Measurements from ENCODE around the gene NUCB2.
A peak's percentile ranks its signal among the peaks of the same experiment; 100 is the strongest.
"Not testable (repeated sequence)": the region's sequence is repeated elsewhere in the genome, so short reads cannot be mapped to it uniquely, and the experiment has no call there.

Gene NUCB2

DNA sequence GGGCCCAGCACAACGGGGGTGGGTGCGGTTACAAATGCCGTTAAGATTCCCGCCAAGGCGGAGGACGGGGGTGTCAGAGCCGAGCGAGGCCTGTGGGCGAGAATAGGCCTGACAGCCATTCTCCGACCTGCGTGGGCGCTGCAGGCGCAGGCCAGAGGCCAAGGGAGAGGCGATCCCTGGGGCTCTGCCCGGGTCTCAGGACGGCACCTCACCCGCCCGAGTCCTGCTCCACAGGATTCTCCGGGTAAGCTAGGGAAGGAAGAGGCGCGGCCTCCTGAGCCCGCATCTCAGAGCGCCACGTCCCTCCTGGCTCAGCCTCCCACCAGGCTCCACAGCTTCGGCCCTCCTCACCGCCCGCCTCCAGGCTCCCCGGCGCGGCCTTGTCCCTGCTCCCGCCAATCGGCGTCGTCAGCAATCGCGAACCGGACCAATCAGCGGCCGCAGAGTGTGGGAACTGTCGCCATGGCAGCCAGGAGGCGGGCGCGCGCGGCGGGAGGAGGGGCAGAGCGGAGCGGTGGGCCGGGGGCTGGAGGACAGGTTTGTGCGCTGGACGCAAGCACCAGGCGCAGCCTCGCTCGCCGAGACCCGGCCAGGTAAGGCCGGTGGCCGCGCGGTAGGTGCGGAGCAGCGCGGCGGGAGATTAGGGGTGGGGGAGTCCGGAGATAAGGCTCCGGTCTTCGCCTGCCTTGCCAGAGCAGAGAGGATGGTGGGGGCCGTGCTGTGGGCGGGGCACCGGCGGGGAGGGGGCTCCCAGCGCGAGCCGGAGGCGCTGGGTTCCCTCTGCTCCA, at the start of gene NUCB2:
Gene NUCB2, plus strand, starts transcription at position 504 of the 788 bp plus-strand sequence. CDS start 18,585 bp downstream, outside the sequence.
- DNase-seq (ENCODE audit: low read depth) = peak; percentile 94

DNA sequence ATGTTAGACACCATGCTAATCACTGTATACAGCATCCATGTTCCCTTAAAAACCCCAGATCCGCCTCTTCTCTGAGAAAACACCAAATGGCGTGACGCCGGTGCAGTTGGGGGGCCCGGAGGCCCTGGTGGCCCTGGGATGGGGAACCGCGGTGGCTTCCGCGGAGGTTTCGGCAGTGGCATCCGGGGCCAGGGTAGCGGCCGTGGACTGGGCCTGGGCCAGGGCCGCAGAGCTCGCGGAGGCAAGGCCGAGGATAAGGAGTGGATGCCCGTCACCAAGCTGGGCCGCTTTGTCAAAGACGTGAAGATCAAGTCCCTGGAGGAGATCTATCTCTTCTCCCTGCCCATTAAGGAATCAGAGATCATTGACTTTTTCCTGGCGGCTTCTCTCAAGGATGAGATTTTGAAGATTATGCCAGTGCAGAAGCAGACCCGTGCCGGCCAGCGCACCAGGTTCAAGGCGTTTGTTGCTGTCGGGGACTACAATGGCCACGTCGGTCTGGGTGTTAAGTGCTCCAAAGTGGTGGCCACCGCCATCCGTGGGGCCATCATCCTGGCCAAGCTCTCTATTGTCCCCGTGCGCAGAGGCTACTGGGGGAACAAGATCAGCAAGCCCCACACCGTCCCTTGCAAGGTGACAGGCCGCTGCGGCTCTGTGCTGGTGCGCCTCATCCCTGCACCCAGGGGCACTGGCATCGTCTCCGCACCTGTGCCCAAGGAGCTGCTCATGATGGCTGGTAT, 48.2 kb upstream of the NUCB2 start:
- not testable (repeated sequence) for DNase-seq (ENCODE audit: low read depth)

- DNase-seq (ENCODE audit: low read depth) = no peak
These were observed 46.9 kb upstream of the NUCB2 start for GRCh38 chr11:17229481-17230152.

- peak; percentile 29 for DNase-seq (ENCODE audit: low read depth)
These were observed 45.4 kb upstream of the NUCB2 start for GRCh38 chr11:17230867-17231851.

- no peak for DNase-seq (ENCODE audit: low read depth)
These were observed 43.4 kb upstream of the NUCB2 start for GRCh38 chr11:17233101-17233500.

DNA sequence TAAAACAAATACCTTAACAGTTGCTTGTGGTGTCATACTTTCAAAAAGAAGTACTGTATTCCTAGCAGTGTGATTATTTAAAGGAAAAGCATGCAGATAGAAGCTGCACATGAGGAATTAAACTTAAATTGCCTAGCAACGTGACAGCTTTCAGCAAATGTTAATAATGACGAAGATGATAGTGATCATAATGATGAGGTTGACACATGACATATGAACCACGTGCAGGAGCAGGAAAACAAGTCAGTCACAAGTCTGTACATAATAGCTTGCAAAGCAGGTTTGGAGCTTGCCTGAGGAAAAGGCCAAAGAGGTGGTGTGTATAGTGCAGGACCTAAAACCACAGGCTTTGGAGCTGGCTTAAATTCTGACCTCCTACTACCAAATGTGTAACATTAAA, 38.2 kb upstream of the NUCB2 start:
- DNase-seq (ENCODE audit: low read depth) = no peak

DNA sequence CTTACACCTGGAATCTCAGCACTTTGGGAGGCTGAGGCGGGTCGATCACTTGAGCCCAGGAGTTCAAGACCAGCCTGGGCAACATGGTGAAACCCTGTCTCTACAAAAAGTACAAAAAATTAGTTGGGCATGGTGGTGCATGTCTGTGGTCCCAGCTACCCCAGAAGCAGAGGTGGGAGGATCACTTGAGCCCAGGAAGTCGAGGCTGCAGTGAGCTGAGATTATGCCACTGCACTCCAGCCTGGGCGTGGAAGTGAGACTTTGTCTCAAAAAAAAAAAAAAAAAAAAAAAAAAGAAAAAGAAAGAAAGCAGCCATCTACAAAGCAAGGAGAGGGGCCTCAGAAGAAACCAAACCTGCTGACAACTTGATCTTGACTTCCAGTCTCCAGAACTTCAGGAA, 36.6 kb upstream of the NUCB2 start:
- not testable (repeated sequence) for DNase-seq (ENCODE audit: low read depth)

DNA sequence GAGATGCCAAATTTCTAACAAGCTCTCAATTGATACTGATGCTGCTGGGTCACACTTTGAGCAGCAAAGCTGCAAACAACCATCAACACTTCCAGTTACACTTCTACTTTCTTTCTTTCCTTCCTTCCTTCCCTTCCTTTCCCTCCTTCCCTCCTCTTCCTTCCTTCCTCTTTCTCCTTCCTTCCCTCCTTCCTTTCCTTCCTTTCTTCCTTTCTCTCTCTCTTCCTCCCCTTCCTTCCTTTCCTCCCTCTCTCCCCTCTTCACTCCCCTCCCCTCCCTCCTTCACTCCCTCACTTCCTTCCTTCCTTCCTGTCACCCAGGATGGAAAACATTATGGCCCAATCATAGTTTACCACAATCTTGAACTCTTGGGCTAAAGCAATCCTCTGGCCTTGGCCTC, 35.8 kb upstream of the NUCB2 start:
- DNase-seq (ENCODE audit: low read depth) = no peak

DNA sequence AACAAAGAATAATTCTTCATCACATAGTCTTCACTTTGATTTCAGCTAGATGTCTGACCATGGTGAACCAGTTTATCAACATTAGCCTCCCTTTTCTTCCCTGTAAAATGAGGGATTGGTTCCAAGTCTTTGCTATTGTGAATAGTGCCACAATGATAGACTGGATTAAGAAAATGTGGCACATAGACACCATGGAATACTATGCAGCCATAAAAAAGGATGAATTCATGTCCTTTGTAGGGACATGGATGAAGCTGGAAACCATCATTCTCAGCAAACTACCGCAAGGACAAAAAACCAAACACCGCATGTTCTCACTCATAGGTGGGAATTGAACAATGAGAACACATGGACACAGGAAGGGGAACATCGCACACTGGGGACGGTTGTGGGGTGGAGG, 33.6 kb upstream of the NUCB2 start:
- DNase-seq (ENCODE audit: low read depth) = not testable (repeated sequence)

DNA sequence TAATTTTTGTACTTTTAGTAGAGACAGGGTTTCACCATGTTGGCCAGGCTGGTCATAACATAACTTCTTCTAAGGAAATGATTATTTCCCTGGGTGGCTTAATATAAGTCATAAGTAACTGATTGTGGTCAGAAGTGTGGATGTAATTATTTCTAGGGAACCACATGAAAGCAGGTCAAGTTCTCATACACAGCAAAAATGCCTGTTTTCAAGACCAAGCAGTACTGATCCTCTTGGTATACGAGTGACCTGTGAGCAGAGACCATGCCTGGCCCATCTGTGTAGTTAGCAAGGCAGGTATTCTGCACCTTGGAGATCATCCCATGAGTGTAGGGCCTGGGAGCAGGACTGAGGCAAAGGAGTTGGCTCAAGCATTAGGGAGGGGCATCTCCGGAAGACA, 32.5 kb upstream of the NUCB2 start:
- DNase-seq (ENCODE audit: low read depth) = no peak

DNA sequence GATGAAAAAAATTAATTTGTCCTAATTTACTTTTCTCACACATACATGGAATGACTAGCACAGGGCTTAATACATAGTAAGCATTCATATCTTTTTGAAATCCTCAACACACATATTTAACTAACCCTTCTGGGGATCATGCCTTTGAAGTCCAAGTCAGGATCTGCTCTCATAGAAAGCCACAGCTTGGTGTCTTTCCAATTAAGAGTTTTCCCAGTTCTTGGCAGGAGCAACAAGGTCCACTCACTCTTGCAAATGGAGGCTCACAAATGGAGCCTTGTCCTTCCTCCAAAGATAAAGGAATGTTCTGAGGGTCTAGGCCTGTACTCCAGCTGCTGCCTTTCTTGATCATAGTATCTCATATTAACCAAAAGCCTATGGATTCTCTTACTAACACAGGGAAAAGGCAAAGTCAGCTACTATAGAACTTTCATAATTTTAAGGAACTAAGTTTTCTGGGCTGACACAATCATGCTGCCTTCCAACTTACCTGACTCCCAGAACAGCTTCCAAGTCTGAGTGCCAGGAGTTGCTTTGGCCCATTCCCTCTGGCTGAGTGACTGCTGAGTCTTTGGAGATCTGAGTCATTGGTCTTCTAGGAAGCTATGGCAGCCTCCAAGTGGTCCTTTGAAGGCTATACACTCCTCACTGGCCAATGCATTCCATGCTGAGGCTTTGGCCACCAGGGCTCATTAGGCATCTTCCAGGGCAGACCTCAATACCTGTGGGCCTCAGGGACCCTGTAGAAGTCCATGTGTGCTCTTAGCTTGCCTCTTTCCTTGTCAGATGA, 25.8 kb upstream of the NUCB2 start:
- no peak for DNase-seq (ENCODE audit: low read depth)

DNA sequence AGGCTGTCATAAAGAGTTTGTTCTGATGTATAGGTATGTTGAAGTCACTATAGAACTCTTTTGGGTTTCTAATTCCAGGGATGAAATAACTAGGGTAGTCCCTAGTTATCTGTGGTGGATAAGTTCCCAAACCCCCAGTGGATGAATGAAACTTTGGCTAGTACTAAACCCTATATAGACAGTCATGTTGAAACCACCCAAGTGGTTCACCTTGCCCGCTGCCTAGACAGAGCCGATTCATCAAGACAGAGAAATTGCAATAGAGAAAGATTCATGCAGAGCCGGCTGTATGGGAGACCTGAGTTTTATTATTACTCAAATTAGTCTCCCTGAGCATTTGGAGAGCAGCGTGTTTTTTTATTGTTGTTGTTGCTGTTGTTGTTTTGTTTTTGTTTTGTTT, 23.8 kb upstream of the NUCB2 start:
- DNase-seq (ENCODE audit: low read depth) = no peak

DNA sequence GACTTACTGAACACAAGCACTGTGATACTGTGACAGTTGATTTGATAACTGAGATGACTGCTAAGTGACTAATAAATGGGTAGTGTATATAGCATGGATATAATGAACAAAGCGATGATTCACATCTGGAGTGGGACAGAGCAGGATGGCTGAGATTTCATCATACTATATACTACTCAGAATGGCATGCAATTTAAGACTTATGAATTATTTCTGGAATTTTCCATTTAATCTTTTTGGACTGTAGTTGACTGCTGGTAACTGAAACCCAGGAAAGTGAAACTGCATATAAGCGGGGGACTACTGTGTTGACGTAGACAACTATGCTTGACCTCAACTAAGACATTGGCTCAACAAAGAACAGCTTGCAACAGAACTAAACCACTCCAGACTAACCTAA, 20.0 kb upstream of the NUCB2 start:
- DNase-seq (ENCODE audit: low read depth) = no peak

- DNase-seq (ENCODE audit: low read depth) = no peak
These were observed 19.3 kb upstream of the NUCB2 start for GRCh38 chr11:17257196-17257595.

DNA sequence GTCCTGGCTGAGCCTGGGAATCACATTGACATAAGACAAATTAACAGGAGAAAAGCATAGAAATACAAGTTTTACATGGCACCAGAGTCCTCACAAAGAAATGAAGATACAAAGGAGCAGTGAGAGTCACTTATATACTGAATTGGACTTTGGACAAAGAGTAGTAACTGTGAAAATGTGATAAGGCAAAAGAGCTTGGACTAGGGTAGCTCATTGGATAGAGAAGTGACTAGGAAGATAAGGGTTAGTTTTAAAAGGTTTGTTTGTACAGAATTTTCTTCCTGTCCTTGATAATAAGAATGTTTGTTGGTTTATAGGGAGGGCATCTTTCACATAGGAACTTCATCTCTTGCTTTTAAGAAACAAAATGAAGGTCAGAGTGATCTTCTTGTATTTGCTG, 17.9 kb upstream of the NUCB2 start:
- no peak for DNase-seq (ENCODE audit: low read depth)

GRCh38 chr11:17259519-17259918, 17.0 kb upstream of the NUCB2 start:
- DNase-seq (ENCODE audit: low read depth) = no peak

DNA sequence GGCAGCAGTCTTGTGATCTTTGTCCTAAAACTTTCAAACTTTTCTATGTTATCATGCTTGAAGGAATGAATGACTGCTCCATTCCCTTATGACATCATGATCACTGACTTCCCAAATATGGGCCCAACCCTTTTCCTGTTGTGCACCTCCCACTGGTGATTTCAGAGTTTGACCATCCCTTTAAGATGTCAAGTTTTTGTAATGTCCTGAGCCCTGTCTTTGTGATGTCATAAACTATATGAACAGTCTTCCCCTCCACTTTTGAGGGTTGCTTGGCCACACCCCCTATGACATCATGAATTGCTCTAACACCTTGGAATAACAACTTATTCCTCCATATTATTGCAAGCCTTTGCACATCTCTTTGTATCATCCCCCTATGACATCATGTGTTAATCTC, 16.5 kb upstream of the NUCB2 start:
- DNase-seq (ENCODE audit: low read depth) = no peak

DNA sequence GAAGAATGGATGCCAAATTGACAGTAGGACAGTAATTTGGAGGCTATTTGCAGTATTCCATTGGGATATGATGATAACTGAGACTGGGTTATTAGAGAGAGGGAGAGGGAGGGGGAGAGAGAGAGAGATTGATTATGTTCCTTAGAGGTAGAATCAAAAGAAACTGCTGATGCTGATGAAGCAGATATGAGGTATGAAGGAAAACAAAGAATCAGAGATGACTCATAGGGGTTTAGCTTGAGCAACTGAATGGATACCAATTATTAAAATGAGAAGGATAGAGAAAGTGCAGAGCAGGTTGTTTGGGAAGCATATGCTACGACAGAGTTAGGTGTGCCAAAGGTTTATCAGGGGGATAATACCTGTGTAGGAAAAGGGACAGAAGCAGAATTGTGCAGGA, 12.8 kb upstream of the NUCB2 start:
- no peak for DNase-seq (ENCODE audit: low read depth)

DNA sequence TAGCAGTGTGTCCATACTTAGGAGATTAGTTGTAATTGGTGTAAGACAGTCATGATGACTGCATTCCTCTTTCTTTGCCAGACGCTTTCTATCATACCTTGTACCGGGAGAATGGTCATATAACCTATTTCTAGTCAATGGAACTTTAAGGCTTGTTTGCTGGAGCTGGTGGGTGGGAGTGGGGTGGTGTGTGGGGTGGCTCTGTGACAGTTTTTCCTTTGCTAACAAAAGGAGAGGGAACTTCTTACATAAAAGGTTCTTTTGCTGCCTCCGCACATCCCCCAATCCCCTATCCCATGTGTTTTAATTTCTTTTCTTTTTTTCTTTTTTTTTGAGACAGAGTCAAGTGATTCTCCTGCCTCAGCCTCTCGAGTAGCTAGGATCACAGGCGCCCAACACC, 9.8 kb upstream of the NUCB2 start:
- no peak for DNase-seq (ENCODE audit: low read depth)

- DNase-seq (ENCODE audit: low read depth) = no peak
These were observed 9.0 kb upstream of the NUCB2 start for GRCh38 chr11:17267576-17267975.

DNA sequence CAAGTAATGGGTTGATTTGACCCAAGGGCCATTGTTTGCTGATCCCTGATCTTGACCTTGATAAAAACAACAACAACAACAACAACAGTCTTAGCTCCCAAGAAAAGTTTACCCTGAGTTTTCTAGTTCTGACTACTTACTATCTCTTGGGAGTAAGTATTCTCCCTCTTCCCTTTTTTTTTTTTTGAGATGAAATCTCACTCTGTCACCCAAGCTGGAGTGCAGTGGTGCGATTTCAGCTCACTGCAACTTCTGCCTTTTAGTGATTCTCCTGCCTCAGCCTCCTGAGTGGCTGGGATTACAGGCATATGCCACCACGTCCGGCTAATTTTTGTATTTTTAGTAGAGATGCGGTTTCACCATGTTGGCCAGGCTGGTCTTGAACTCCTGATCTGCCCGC, 8.0 kb upstream of the NUCB2 start:
- DNase-seq (ENCODE audit: low read depth) = not testable (repeated sequence)

Measured in activated T-helper 9 cell treated with anti-CD3 and anti-CD28 coated beads, Interleukin-2, amount 50 U/mL, for 16 hours (primary cell).